Left ventricle myocardium inferior (tissue), 1 donor: ENCODE data around the gene TCFL5. TPM values are rescaled to one million over a fixed set of nuclear protein-coding genes. Genes with fewer than 3 reads are reported as not detected.

Experiments used
- DNase-seq: peaks from one replicate; pipeline ENCODE4 v3.0.0-alpha.2; 2020
- H3K27ac ChIP-seq: fragments of 200-600 bp; replicated peaks from 2 replicates; pipeline ENCODE4 v1.8.0; 2021
- H3K27me3 ChIP-seq: fragments of 200-600 bp; 2 replicates; pipeline ENCODE4 v1.8.0; 2021; ENCODE audit warnings: low read depth
- H3K36me3 ChIP-seq: fragments of 200-600 bp; 2 replicates; pipeline ENCODE4 v1.8.0; 2021
- H3K4me1 ChIP-seq: fragments of 200-600 bp; 2 replicates; pipeline ENCODE4 v1.8.0; 2021
- H3K4me3 ChIP-seq: fragments of 200-600 bp; 2 replicates; pipeline ENCODE4 v1.8.0; 2021; ENCODE audit warnings: mild to moderate bottlenecking, moderate library complexity
- H3K9me3 ChIP-seq: fragments of 200-600 bp; replicated peaks from 2 replicates; pipeline ENCODE4 v1.8.0; 2021
- intact Hi-C: fragments of 100-400 bp; cut with micrococcal nuclease; formaldehyde crosslinking; loops from one replicate; pipeline ENCODE4 v1.11.0; 2022
- total RNA-seq: library from RNA; stranded (reverse); fragmentation: NEBNext Ultra II Directional; extraction: Animal tissue kit (Norgen Biotek cat#: 25700); gene quantifications from one replicate; pipeline ENCODE4 v1.2.1, GENCODE V29; 2021
- TF ChIP-seq, protein P1 (sequence below): fragments of 200-600 bp; IDR thresholded peaks from 2 replicates; pipeline ENCODE4 v1.8.0; 2021; ENCODE audit warnings: antibody characterized with exemption, mild to moderate bottlenecking, borderline replicate concordance
- donor health status: DM: no; HTN: yes; CAD: no; lungs with severe emphysema.

Gene TCFL5
- total RNA-seq, 1 donor from 2014 or later, result 6.6 TPM

GRCh38 chr20:62878244-62879038 is 16.8 kb upstream of the TCFL5 start:
- DNase-seq, result no peak
- H3K27me3 ChIP-seq, result no peaks in the 10 kb centered on the region
- H3K4me3 ChIP-seq, result no peak overlapping the region
- TF ChIP-seq, protein P1, sequence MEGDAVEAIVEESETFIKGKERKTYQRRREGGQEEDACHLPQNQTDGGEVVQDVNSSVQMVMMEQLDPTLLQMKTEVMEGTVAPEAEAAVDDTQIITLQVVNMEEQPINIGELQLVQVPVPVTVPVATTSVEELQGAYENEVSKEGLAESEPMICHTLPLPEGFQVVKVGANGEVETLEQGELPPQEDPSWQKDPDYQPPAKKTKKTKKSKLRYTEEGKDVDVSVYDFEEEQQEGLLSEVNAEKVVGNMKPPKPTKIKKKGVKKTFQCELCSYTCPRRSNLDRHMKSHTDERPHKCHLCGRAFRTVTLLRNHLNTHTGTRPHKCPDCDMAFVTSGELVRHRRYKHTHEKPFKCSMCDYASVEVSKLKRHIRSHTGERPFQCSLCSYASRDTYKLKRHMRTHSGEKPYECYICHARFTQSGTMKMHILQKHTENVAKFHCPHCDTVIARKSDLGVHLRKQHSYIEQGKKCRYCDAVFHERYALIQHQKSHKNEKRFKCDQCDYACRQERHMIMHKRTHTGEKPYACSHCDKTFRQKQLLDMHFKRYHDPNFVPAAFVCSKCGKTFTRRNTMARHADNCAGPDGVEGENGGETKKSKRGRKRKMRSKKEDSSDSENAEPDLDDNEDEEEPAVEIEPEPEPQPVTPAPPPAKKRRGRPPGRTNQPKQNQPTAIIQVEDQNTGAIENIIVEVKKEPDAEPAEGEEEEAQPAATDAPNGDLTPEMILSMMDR, result no peak
- H3K4me1 ChIP-seq, result peaks cover 33% of the 10 kb centered on the region
- no peaks in the 10 kb centered on the region for H3K9me3 ChIP-seq
- peaks cover 26% of the 10 kb centered on the region for H3K36me3 ChIP-seq
- no peak overlapping the region for H3K27ac ChIP-seq
- intact Hi-C loops, result no loop called here

DNA sequence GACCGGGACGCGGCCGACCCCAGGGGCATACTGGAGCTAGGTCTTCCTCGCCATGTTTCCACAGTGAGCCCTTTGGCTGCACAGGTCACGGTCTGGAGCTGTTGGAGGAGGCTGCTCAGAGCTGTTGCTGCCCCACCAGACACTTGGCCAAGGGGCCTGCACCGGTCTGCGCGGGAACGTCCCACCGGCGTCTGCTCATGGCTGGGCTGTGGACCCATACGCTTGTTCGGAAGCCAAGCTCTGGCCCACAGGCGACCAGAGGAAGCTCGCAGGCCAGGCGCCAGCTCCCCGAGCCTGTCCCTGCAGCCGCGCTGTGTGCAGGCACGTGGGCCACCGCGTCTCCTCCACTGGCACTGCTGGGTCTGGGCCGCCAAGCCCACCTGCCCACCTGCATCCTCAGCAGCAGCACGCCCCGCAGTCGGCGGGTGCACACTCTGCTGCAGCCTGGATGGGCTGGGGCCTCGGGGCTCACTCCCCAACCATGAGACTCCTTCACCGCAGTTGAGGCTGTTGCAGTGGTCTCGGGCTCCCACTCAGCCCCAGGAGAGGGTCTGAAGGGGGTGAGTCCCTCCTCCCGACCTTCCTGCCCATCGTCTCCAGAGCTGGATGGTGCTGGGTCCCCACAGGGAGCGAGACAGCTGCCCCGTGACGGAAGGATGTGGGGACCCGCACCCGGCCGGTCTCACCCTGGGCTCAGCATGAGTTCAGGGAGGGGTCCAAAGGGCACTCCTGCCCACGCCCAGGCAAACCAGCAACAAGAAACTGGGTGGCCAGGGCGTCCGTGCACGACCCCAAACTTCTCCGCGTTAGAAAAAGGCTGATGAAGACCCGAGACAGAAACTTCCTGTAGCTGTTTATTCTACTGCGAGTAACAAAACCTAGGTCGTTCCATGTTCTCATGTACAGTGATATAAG is 15.5 kb upstream of the TCFL5 start:
- peak overlapping the region; percentile 83 for H3K27ac ChIP-seq
- DNase-seq, result peak; percentile 87
- TF ChIP-seq, protein P1, result no peak
- peaks cover 26% of the 10 kb centered on the region for H3K36me3 ChIP-seq
- H3K27me3 ChIP-seq, result no peaks in the 10 kb centered on the region
- intact Hi-C loops, result no loop called here
- H3K9me3 ChIP-seq, result no peaks in the 10 kb centered on the region
- H3K4me3 ChIP-seq, result peak overlapping the region; percentile 37
- H3K4me1 ChIP-seq, result peaks cover 33% of the 10 kb centered on the region

GRCh38 chr20:62876501-62876901 is 14.9 kb upstream of the TCFL5 start:
- H3K9me3 ChIP-seq, result no peaks in the 10 kb centered on the region
- peak overlapping the region; percentile 83 for H3K27ac ChIP-seq
- H3K27me3 ChIP-seq, result no peaks in the 10 kb centered on the region
- no peak for DNase-seq
- intact Hi-C loops, result no loop called here
- TF ChIP-seq, protein P1, result no peak
- H3K4me3 ChIP-seq, result peak overlapping the region; percentile 37
- peaks cover 20% of the 10 kb centered on the region for H3K36me3 ChIP-seq
- H3K4me1 ChIP-seq, result peaks cover 33% of the 10 kb centered on the region

GRCh38 chr20:62875419-62876361 is 14.1 kb upstream of the TCFL5 start:
- H3K4me3 ChIP-seq, result peak overlapping the region; percentile 32

More at GRCh38 chr20:62875419-62876361, 14.1 kb upstream of the TCFL5 start:
- intact Hi-C loops, result no loop called here
- TF ChIP-seq, protein P1, result peak; percentile 59
- Histone ChIP-seq H3K36me3 (peaks cover 11% of the 10 kb centered on the region), H3K4me1 (peaks cover 33% of the 10 kb centered on the region), H3K27ac (peak overlapping the region; percentile 83), H3K27me3 (no peaks in the 10 kb centered on the region), H3K9me3 (no peaks in the 10 kb centered on the region)
- DNase-seq, result peak; percentile 81
